Testis (tissue), 2 donors: ENCODE data around the gene TNN.

Source experiments
- POLR2A ChIP-seq: fragments of 450-650 bp; IDR thresholded peaks from one replicate; pipeline ENCODE4 v1.6.1; 2017; ENCODE audit warnings: antibody characterized with exemption, mild to moderate bottlenecking, moderate library complexity
- TF ChIP-seq, protein P1 (sequence below), 3 experiments: fragments of 450-650 bp in 2 of 3; fragments of 200-600 bp in 1 of 3; sonication (generic) in 1 of 3; IDR thresholded peaks; one replicate each; pipeline ENCODE4 v1.5.1; 2016 to 2019; ENCODE audit warnings: antibody characterized with exemption in 3 of 3, mild to moderate bottlenecking in 2 of 3, moderate library complexity in 1 of 3

DNA sequence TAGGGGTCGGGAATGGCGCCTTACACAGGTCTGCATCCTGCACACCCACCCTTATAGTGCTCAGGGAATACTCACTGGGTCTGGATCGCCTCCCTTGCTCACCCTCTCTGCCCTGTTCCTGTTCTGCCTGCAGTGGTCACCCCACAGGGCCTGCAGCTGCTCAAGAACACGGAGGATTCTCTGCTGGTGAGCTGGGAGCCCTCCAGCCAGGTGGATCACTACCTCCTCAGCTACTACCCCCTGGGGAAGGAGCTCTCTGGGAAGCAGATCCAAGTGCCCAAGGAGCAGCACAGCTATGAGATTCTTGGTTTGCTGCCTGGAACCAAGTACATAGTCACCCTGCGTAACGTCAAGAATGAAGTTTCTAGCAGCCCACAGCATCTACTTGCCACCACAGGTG is 12.4 kb downstream of the TNN start:
- TF ChIP-seq, protein P1, sequence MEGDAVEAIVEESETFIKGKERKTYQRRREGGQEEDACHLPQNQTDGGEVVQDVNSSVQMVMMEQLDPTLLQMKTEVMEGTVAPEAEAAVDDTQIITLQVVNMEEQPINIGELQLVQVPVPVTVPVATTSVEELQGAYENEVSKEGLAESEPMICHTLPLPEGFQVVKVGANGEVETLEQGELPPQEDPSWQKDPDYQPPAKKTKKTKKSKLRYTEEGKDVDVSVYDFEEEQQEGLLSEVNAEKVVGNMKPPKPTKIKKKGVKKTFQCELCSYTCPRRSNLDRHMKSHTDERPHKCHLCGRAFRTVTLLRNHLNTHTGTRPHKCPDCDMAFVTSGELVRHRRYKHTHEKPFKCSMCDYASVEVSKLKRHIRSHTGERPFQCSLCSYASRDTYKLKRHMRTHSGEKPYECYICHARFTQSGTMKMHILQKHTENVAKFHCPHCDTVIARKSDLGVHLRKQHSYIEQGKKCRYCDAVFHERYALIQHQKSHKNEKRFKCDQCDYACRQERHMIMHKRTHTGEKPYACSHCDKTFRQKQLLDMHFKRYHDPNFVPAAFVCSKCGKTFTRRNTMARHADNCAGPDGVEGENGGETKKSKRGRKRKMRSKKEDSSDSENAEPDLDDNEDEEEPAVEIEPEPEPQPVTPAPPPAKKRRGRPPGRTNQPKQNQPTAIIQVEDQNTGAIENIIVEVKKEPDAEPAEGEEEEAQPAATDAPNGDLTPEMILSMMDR (IDR thresholded peaks at IDR 0.05): no peak
- no peak for TF ChIP-seq POLR2A
